ENCODE measurements around the gene P3H3.
A peak's percentile ranks its signal among the peaks of the same experiment; 100 is the strongest.

Gene P3H3

GRCh38 chr12:6828781-6829535 is 751 bp downstream of the P3H3 start:
- DNase-seq: no peak

DNA sequence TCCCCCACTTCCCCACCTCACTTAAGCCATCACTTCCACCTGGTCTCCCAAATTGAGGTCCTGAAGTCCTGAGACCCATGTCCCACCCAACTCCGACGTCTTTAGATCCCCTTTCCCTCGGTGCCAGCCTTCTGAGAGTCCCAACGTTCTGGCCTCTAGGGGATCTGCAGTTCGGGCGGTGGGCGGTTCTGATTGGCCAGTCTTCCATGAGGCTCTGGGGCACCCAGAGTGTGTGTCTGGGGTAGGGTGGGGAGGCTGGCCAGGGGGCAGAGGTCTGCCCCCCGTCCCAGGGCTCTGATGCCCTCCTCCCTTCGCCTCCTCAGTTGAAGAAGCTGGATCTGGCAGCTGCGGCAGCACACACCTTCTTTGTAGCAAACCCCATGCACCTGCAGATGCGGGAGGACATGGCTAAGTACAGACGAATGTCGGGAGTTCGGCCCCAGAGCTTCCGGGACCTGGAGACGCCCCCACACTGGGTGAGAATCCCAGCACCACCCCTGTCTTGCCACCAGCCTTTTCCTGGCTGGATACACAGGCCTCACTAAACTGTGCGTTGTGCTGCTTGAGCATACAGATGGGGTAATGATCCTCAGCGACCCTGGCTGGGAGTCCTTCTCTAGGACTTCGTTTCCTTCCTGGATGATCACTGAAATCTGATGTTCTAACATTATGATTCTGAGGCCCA is 1.5 kb downstream of the P3H3 start:
- no peak for DNase-seq

- no peak for DNase-seq
Observed at GRCh38 chr12:6830286-6830890, 2.2 kb downstream of the P3H3 start.

DNA sequence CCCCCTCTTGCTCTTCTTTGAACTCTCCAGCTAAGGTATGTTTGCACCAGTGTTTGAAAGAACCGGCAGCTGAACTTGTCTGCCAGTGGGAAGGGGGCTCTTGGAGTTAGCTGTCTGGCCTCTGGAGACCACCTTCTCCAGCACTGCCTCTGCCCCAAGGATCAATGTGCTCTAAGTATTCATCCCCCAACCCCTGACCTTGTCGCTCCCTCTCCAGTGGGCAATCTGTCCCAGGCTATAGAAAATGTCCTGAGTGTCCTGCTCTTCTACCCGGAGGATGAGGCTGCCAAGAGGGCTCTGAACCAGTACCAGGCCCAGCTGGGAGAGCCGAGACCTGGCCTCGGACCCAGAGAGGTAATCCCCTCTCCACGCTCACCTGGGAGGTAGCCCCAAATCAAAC is 2.8 kb downstream of the P3H3 start:
- no peak for DNase-seq

DNA sequence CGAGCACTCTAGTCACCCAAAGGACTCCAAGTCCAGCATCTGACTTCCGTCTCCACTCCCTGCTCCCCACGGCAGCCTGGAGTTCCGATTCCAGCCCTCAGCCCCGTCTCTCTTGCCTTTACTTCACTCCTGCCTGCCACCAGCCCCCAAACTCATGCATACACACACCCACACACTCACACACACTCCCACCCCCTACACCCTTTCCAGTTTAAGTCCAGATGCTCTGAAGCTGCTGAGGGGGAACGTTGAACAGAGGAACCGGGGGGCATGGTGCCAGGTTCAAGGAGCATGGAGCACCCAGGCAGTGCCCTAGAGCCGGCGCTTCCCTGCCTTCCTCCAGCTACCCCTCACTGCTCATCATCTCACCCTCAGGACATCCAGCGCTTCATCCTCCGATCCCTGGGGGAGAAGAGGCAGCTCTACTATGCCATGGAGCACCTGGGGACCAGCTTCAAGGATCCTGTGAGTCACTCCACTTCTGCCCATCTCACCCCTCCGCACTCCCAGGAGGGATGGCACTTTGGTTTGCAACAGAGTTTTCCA is 3.3 kb downstream of the P3H3 start:
- DNase-seq: no peak

GRCh38 chr12:6832125-6832524 is 3.9 kb downstream of the P3H3 start:
- DNase-seq: no peak

DNA sequence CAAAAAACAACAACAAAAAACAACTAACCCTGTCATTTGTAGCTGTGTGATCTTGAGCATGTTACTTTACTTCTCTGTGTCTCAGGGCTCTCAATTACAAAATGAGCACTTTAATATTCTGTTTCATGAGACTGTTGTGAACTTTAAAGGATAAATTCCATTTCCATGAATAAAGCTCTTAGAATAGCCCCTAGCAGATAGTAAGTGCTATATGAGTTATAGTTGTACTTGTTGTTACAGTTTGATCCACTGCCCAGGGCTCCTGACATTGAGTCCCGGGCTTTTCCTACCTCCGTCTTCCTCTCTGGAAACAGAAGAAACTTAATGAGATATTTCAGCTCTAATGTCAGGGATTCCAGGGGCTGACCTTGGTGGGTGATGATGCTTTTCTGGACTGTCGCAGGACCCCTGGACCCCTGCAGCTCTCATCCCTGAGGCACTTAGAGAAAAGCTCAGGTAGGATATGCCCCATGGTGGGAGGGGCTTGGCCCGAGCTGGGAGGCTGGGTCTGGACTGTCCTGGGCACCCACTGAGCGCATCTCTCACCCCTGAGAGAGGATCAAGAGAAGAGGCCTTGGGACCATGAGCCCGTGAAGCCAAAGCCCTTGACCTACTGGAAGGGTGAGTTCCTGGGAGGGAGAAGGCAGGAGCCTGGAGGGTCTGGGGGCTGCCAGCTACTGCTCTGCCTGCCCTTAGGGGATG is 5.1 kb downstream of the P3H3 start:
- no peak for DNase-seq

DNA sequence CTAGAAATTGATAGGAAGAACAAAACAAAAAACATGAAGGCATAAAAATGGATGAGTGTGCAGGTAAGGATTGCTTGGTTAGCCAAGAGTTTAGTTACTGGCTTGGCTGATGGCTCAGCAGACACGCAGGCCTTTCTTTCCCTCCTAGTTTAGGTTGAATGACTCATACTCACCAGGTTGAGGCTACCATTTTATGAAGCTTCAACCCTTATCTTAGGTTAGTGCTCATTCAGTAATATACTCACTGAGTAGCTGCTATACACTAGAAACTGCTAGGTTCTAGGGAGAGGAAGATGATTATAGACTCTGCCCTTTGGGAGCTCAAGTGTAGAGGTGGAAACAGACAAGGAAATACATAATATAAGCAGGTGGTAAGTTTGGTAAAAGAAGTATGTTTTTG is 6.0 kb downstream of the P3H3 start:
- DNase-seq: no peak

GRCh38 chr12:6834873-6835272 is 6.7 kb downstream of the P3H3 start:
- no peak for DNase-seq

- DNase-seq: no peak
Observed at GRCh38 chr12:6836851-6837250, 8.6 kb downstream of the P3H3 start.

GRCh38 chr12:6837370-6838060 is 9.3 kb downstream of the P3H3 start:
- no peak for DNase-seq

GRCh38 chr12:6838854-6839253 is 10.6 kb downstream of the P3H3 start:
- DNase-seq: no peak

DNA sequence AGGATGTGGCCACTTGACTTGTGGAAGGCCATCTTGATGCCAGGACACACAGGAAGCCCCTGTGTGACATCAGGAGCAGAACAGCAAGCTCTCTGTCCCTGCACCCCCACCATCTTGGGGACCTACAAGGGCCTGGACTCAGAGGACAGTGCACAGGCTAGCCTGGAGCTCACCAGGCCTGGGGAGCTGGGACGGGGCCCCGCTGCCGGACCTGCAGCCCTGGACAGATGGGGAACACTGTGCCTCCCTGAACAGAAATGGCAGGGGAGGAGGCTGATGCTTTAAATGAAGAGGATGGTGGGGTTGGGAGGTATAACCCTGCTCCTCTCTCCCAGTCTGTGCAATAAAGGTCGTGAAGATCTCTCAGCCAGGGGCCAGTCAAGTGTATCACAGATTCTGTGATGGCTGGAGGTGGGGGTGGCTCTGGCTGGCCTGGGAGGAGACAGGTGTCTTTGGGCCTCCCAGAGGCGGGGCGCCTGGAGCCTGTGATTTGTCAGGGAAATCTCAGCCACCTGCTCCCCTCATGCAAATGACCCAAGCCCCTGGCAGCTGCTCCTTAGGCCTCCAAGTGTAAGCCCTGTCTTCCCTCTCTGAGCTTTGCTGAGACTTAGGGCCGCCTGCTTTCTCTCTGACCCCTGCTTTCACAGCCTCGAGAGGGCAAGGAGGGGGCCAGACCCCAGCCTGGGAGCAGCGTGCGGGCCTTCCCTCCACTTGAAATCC is 11.4 kb downstream of the P3H3 start:
- DNase-seq: no peak

GRCh38 chr12:6840330-6840729 is 12.1 kb downstream of the P3H3 start:
- DNase-seq: no peak

- no peak for DNase-seq
Observed at GRCh38 chr12:6840761-6841515, 12.7 kb downstream of the P3H3 start, which contains the start of gene GNB3. Gene GNB3, plus strand, starts transcription at chr12:6840925. Its CDS starts 363 bp downstream, at chr12:6841288.

DNA sequence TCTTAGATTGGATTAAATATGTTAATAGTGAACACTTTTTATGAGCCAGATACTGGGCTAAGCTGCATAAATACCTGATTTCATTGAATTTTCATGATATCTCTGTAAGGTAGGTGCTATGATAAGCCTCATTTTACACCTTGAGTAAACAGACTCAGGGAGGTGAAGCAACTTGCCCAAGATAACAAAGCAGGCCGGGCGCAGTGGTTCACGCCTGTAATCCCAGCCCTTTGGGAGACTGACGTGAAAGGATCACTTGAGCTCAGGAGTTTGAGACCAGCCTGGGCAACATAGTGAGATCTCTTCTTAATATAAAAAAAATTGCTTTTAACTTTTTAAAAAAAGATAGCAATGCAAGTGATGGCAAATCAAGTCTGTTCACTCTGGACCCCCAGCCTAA is 13.9 kb downstream of the P3H3 start:
- DNase-seq: no peak

DNA sequence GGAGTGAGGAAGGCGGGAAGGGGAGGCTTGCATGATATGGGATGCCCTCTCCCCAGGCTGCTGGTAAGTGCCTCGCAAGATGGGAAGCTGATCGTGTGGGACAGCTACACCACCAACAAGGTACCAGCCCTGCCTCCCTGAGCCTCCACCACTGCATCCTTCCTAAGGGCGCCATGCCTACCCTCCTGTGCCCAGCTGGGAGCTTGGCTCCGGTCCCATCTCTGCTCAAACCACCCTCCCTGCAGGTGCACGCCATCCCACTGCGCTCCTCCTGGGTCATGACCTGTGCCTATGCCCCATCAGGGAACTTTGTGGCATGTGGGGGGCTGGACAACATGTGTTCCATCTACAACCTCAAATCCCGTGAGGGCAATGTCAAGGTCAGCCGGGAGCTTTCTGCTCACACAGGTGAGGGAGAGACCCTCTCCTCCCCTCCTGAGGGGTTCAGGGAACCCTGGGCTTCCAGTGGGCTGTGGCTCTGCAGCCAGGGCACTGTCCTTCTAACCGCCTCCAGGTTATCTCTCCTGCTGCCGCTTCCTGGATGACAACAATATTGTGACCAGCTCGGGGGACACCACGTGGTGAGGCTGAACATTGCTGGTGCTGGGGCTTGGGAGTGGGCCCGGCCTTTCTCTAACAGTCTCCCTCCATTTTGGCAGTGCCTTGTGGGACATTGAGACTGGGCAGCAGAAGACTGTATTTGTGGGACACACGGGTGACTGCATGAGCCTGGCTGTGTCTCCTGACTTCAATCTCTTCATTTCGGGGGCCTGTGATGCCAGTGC is 15.1 kb downstream of the P3H3 start:
- DNase-seq: peak; percentile 33

DNA sequence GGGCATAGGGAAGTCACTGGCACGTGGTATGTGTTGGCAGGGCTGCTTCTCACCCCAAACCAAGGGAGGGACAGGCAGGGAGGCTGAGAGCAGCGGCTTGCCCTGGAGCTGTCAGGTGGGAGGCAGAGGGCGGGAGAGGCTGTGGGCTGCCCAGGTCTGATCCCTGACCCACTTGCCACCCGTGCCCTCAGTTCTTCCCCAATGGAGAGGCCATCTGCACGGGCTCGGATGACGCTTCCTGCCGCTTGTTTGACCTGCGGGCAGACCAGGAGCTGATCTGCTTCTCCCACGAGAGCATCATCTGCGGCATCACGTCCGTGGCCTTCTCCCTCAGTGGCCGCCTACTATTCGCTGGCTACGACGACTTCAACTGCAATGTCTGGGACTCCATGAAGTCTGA is 17.2 kb downstream of the P3H3 start:
- no peak for DNase-seq

DNA sequence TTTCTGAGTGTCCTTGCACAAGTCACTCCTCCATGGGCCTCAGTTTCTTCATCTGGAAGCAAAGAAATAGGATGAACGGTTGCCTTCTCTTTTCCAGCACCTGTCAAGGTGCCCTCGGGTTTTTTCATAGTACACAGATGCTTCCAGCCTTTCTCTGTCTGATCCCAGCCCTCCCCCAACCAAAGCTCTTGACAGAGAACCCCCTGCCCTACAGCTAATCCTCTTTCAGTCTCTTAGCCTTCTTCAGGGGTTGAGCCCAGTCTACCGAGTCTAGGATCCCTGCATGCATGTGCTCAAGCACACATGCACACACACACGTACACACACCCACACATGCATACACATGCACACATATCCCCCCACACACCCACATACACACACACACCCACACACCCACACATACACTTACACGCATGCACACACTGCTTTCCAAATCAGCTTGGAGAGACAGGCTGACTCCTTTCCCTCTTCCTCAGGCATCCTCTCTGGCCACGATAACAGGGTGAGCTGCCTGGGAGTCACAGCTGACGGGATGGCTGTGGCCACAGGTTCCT is 18.2 kb downstream of the P3H3 start:
- no peak for DNase-seq

- DNase-seq: no peak
Observed at GRCh38 chr12:6847676-6848075, 19.5 kb downstream of the P3H3 start.
